DOHH2 (cell line): ENCODE results near the gene CNTLN.

Source experiments
- H3F3A ChIP-seq: fragments of 200-600 bp; sonication (generic), shearing (Covaris generic); 2 replicates; pipeline ENCODE4 v1.6.0; 2016; ENCODE audit warnings: antibody characterized with exemption, mild to moderate bottlenecking; ENCODE audit not compliant: control insufficient read depth, insufficient read depth
- H3K27ac ChIP-seq: fragments of 200-600 bp; sonication (generic); 2 replicates; pipeline ENCODE4 v1.5.1; 2014; ENCODE audit warnings: low read depth, mild to moderate bottlenecking, low read length, moderate library complexity
- H3K27me3 ChIP-seq: fragments of 200-600 bp; sonication (generic); 2 replicates; pipeline ENCODE4 v1.6.1; 2014; ENCODE audit warnings: mild to moderate bottlenecking, low read length, mixed read lengths; ENCODE audit not compliant: control insufficient read depth
- H3K36me3 ChIP-seq: fragments of 200-600 bp; sonication (generic); 2 replicates; pipeline ENCODE4 v1.6.1; 2014; ENCODE audit warnings: mild to moderate bottlenecking, low read length, moderate library complexity, mixed read lengths; ENCODE audit not compliant: control insufficient read depth
- H3K4me1 ChIP-seq: fragments of 200-600 bp; sonication (generic); 2 replicates; pipeline ENCODE4 v1.6.1; 2014; ENCODE audit warnings: mild to moderate bottlenecking, low read length, mixed read lengths; ENCODE audit not compliant: control insufficient read depth
- H3K4me2 ChIP-seq: fragments of 200-600 bp; sonication (generic); 2 replicates; pipeline ENCODE4 v1.6.0; 2014; ENCODE audit warnings: mild to moderate bottlenecking, low read length, moderate library complexity
- H3K4me3 ChIP-seq: fragments of 200-600 bp; sonication (generic); 2 replicates; pipeline ENCODE4 v1.5.1; 2014; ENCODE audit warnings: mild to moderate bottlenecking, low read length, mixed read lengths
- H3K79me2 ChIP-seq: fragments of 200-600 bp; sonication (generic); 2 replicates; pipeline ENCODE4 v1.6.1; 2014; ENCODE audit warnings: mild to moderate bottlenecking, low read length, mixed read lengths; ENCODE audit not compliant: control insufficient read depth
- H3K9me2 ChIP-seq: fragments of 200-600 bp; sonication (generic); replicated peaks from 2 replicates; pipeline ENCODE4 v1.6.1; 2014; ENCODE audit warnings: mild to moderate bottlenecking, low read length, mixed read lengths; ENCODE audit not compliant: control insufficient read depth
- H3K9me3 ChIP-seq: fragments of 200-600 bp; sonication (generic); 2 replicates; pipeline ENCODE4 v1.6.1; 2014; ENCODE audit warnings: antibody characterized with exemption, low read length, mixed read lengths; ENCODE audit not compliant: control insufficient read depth, insufficient read depth
- H4K20me1 ChIP-seq: fragments of 200-600 bp; sonication (generic); 2 replicates; pipeline ENCODE4 v1.6.0; 2014; ENCODE audit warnings: low read depth, mild to moderate bottlenecking, antibody characterized with exemption, low read length, moderate library complexity; ENCODE audit not compliant: control insufficient read depth, insufficient read depth
- EZH2phosphoT487 ChIP-seq: fragments of 200-600 bp; sonication (generic); IDR thresholded peaks from 2 replicates; pipeline ENCODE4 v1.6.1; 2017; ENCODE audit warnings: borderline replicate concordance, mild to moderate bottlenecking, antibody characterized with exemption, low read length, moderate library complexity, mixed read lengths
- TF ChIP-seq, protein P1 (sequence below): fragments of 200-600 bp; sonication (generic); IDR thresholded peaks from one replicate; pipeline ENCODE4 v1.5.1; 2014; ENCODE audit warnings: antibody characterized with exemption, mild to moderate bottlenecking, low read depth, low read length; ENCODE audit not compliant: poor library complexity, severe bottlenecking

CNTLN gene

GRCh38 chr9:17185481-17186029 is 50.7 kb downstream of the CNTLN start:
- no peak overlapping the region for H3K27ac ChIP-seq
- H3K36me3 ChIP-seq, result no peaks in the 10 kb centered on the region
- no peaks in the 10 kb centered on the region for H3K79me2 ChIP-seq
- TF ChIP-seq EZH2phosphoT487, result no peak
- TF ChIP-seq, protein P1, sequence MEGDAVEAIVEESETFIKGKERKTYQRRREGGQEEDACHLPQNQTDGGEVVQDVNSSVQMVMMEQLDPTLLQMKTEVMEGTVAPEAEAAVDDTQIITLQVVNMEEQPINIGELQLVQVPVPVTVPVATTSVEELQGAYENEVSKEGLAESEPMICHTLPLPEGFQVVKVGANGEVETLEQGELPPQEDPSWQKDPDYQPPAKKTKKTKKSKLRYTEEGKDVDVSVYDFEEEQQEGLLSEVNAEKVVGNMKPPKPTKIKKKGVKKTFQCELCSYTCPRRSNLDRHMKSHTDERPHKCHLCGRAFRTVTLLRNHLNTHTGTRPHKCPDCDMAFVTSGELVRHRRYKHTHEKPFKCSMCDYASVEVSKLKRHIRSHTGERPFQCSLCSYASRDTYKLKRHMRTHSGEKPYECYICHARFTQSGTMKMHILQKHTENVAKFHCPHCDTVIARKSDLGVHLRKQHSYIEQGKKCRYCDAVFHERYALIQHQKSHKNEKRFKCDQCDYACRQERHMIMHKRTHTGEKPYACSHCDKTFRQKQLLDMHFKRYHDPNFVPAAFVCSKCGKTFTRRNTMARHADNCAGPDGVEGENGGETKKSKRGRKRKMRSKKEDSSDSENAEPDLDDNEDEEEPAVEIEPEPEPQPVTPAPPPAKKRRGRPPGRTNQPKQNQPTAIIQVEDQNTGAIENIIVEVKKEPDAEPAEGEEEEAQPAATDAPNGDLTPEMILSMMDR, result no peak
- no peaks in the 10 kb centered on the region for H3K27me3 ChIP-seq
- no peaks in the 10 kb centered on the region for H4K20me1 ChIP-seq
- no peaks in the 10 kb centered on the region for H3F3A ChIP-seq
- no peaks in the 10 kb centered on the region for H3K4me1 ChIP-seq
- H3K4me3 ChIP-seq, result no peak overlapping the region
- no peaks in the 10 kb centered on the region for H3K9me3 ChIP-seq
- no peaks in the 10 kb centered on the region for H3K9me2 ChIP-seq
- H3K4me2 ChIP-seq, result no peak overlapping the region

DNA sequence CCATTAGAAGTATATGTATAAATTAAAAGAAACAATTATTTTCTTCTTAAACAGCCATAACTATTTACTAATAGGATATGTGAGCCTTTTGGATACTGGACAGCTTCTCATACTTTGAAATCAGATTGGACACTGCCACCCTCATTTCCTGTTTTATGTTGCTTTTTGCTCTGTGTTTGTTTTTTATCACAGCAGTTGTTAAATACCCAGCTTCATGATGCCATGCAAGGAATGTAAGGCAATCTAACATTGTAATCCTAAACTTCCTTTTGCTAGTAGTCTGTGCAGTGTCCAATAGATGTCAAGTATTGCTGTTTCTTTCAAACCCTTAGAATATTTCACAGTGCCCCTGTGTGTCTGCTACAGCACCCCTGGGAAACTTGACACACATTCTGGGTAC is 56.2 kb downstream of the CNTLN start:
- H3K4me3 ChIP-seq, result no peak overlapping the region
- H3K4me1 ChIP-seq, result no peaks in the 10 kb centered on the region
- H3K36me3 ChIP-seq, result no peaks in the 10 kb centered on the region
- no peaks in the 10 kb centered on the region for H3F3A ChIP-seq
- no peaks in the 10 kb centered on the region for H3K79me2 ChIP-seq
- H4K20me1 ChIP-seq, result no peaks in the 10 kb centered on the region
- no peak for TF ChIP-seq EZH2phosphoT487
- TF ChIP-seq, protein P1, result no peak
- no peaks in the 10 kb centered on the region for H3K27me3 ChIP-seq
- H3K9me3 ChIP-seq, result no peaks in the 10 kb centered on the region
- H3K4me2 ChIP-seq, result no peak overlapping the region
- no peak overlapping the region for H3K27ac ChIP-seq
- H3K9me2 ChIP-seq, result no peaks in the 10 kb centered on the region

- Histone ChIP-seq H3K36me3 (no peaks in the 10 kb centered on the region), H3K4me2 (no peak overlapping the region), H3K4me1 (no peaks in the 10 kb centered on the region), H3K79me2 (no peaks in the 10 kb centered on the region), H3K27ac (no peak overlapping the region), H3K4me3 (no peak overlapping the region), H3K27me3 (no peaks in the 10 kb centered on the region), H4K20me1 (no peaks in the 10 kb centered on the region), H3K9me2 (no peaks in the 10 kb centered on the region), H3K9me3 (no peaks in the 10 kb centered on the region), H3F3A (no peaks in the 10 kb centered on the region)
- no peak for TF ChIP-seq EZH2phosphoT487
- TF ChIP-seq, protein P1, result no peak
Observed at GRCh38 chr9:17204611-17205152, 69.8 kb downstream of the CNTLN start.
